SU-DHL-6 (cell line): ENCODE results near the gene CPED1.

ENCODE experiments used
- EZH2phosphoT487 ChIP-seq: fragments of 200-600 bp; sonication (generic), shearing (Covaris generic); conservative IDR thresholded peaks from 2 replicates; pipeline ENCODE4 v1.6.1; 2018; ENCODE audit warnings: mild to moderate bottlenecking, antibody characterized with exemption, low read length, moderate library complexity, mixed read lengths
- TF ChIP-seq, protein P1 (sequence below): fragments of 200-600 bp; sonication (generic); IDR thresholded peaks from one replicate; pipeline ENCODE4 v1.5.1; 2017; ENCODE audit warnings: antibody characterized with exemption, mild to moderate bottlenecking, low read length, moderate library complexity; ENCODE audit not compliant: insufficient read depth, poor library complexity, severe bottlenecking

DNA sequence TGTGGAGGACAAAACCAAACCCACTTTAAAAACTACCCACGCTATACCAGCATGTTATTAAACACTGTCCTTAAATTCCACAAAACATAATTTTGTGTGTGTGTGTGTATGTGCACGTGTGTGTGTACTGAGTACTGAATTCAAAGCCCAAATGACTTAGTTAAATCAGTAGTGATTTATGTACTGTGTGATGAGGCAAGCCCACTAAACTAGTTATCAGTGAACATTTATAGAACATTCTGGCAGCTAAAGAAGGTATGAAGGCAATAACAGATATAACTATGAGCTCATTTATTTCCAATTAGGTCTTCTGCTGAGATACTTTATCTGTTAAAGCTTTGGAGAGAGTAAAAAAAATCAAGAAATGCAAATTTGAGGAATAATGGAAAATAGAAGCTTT lies 115.1 kb downstream of the CPED1 start:
- TF ChIP-seq, protein P1, sequence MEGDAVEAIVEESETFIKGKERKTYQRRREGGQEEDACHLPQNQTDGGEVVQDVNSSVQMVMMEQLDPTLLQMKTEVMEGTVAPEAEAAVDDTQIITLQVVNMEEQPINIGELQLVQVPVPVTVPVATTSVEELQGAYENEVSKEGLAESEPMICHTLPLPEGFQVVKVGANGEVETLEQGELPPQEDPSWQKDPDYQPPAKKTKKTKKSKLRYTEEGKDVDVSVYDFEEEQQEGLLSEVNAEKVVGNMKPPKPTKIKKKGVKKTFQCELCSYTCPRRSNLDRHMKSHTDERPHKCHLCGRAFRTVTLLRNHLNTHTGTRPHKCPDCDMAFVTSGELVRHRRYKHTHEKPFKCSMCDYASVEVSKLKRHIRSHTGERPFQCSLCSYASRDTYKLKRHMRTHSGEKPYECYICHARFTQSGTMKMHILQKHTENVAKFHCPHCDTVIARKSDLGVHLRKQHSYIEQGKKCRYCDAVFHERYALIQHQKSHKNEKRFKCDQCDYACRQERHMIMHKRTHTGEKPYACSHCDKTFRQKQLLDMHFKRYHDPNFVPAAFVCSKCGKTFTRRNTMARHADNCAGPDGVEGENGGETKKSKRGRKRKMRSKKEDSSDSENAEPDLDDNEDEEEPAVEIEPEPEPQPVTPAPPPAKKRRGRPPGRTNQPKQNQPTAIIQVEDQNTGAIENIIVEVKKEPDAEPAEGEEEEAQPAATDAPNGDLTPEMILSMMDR, result no peak
- no peak for TF ChIP-seq EZH2phosphoT487
